GM12878 (cell line): Measurements from ENCODE around the gene TEX264. TPM values are rescaled to one million over a fixed set of nuclear protein-coding genes. Genes with fewer than 3 reads are reported as not detected.

Source experiments
- ATAC-seq: fragments of 200-7000 bp; cut with Tn5 transposase; 3 replicates; pipeline ENCODE4 v1.9.1; 2020; ENCODE audit warnings: mild to moderate bottlenecking, moderate library complexity
- BruUV-seq: library from RNA; stranded (reverse); fragments of 400-500 nt; replicated peaks from 2 replicates; lab custom pipeline; 2021; lab: Mats Ljungman, UMichigan
- CTCF ChIA-PET: fragments of 300-600 bp; sonication (Branson Sonifier 250); formaldehyde crosslinking; extraction: SDS; loops from one replicate; lab custom pipeline; 2021; ENCODE audit warnings: inconsistent platforms; lab: Yijun Ruan, JAX
- POLR2A ChIA-PET: fragments of 350-600 bp; formaldehyde crosslinking; extraction: SDS; loops from one replicate; lab custom pipeline; 2021; ENCODE audit warnings: inconsistent platforms; lab: Charles Lee
- RAD21 ChIA-PET: fragments of 300-600 bp; sonication (Branson Sonifier 250); formaldehyde crosslinking; loops from one replicate; lab custom pipeline; 2023; ENCODE audit warnings: antibody characterized with exemption; ENCODE audit not compliant: unreplicated experiment; lab: Charles Lee
- SMC1A ChIA-PET: fragments of 300-600 bp; sonication (Branson Sonifier 250); formaldehyde crosslinking; loops from one replicate; lab custom pipeline; 2023; ENCODE audit not compliant: unreplicated experiment, uncharacterized antibody; lab: Charles Lee
- DNase-seq: peaks from one replicate; pipeline ENCODE4 v3.0.0-alpha.2; 2011; ENCODE audit warnings: low read depth, low spot score
- FAIRE-seq: peaks from 3 replicates; lab custom pipeline; 2011; peaks lifted over from hg19 to GRCh38; lab: Jason Lieb, UNC
- H2AFZ ChIP-seq: 2 replicates; pipeline ENCODE4 v1.6.0; 2011; ENCODE audit warnings: low read depth, low read length, control low read depth; ENCODE audit not compliant: control insufficient read depth
- H3K27ac ChIP-seq: 2 replicates; pipeline ENCODE4 v1.5.1; 2011; ENCODE audit warnings: control low read depth; ENCODE audit not compliant: control insufficient read depth, insufficient read depth
- H3K27me3 ChIP-seq, 2 experiments: replicated peaks in 1 of 2; 2 replicates each; pipeline versions ENCODE4 v1.6.0 to v1.6.1; 2011; ENCODE audit warnings: low read length in 1 of 2; ENCODE audit not compliant: control insufficient read depth in 2 of 2, insufficient read depth in 2 of 2
- H3K36me3 ChIP-seq, 2 experiments: 2 replicates each; pipeline ENCODE4 v1.5.1; 2011; ENCODE audit warnings: low read length in 1 of 2; ENCODE audit not compliant: control insufficient read depth in 2 of 2, insufficient read depth in 2 of 2
- H3K4me1 ChIP-seq: 2 replicates; pipeline ENCODE4 v1.6.1; 2011; ENCODE audit warnings: mild to moderate bottlenecking, low read length, moderate library complexity, mixed read lengths; ENCODE audit not compliant: control insufficient read depth, insufficient read depth
- H3K4me2 ChIP-seq: 2 replicates; pipeline ENCODE4 v1.6.0; 2011; ENCODE audit warnings: control low read depth; ENCODE audit not compliant: control insufficient read depth, insufficient read depth
- H3K4me3 ChIP-seq: fragments of 200-600 bp; sonication (generic); 2 replicates; pipeline ENCODE4 v1.5.1; 2016
- H3K79me2 ChIP-seq: 2 replicates; pipeline ENCODE4 v1.6.0; 2011; ENCODE audit warnings: low read length; ENCODE audit not compliant: control insufficient read depth, insufficient read depth
- H3K9ac ChIP-seq: 2 replicates; pipeline ENCODE4 v1.8.0; 2011; ENCODE audit warnings: low read length, control low read depth, mixed read lengths; ENCODE audit not compliant: control insufficient read depth, insufficient read depth
- H3K9me3 ChIP-seq: replicated peaks from 3 replicates; pipeline ENCODE4 v1.5.1; 2011; ENCODE audit warnings: mild to moderate bottlenecking, low read length; ENCODE audit not compliant: control insufficient read depth, insufficient read depth
- H4K20me1 ChIP-seq: 2 replicates; pipeline ENCODE4 v1.6.0; 2011; ENCODE audit not compliant: control insufficient read depth, insufficient read depth
- CREM ChIP-seq: IDR thresholded peaks from 2 replicates; pipeline ENCODE4 v1.6.1; 2014; ENCODE audit warnings: antibody characterized with exemption, low read depth
- FOXM1 ChIP-seq: IDR thresholded peaks from 2 replicates; pipeline ENCODE4 v1.6.1; 2012; ENCODE audit warnings: low read depth, mild to moderate bottlenecking, inconsistent platforms, low read length, moderate library complexity
- MEF2B ChIP-seq: fragments of 450-650 bp; IDR thresholded peaks from 2 replicates; pipeline ENCODE4 v1.6.1; 2018; ENCODE audit warnings: mild to moderate bottlenecking, moderate library complexity; ENCODE audit not compliant: partially characterized antibody, poor library complexity, severe bottlenecking
- POLR2AphosphoS2 ChIP-seq: IDR thresholded peaks from 2 replicates; pipeline ENCODE4 v1.6.1; 2011; ENCODE audit warnings: low read depth, mild to moderate bottlenecking, low read length, improper control_type of control experiment, moderate library complexity
- WGBS: methylation state at CpG from one replicate; pipeline ENCODE4 v1.1.6; 2016; ENCODE audit warnings: low lambda C conversion rate; ENCODE audit not compliant: insufficient replicate concordance, insufficient coverage; ENCODE audit errors: missing lambda C conversion rate; 5-methylcytosine and 5-hydroxymethylcytosine counted together
- in situ Hi-C: fragments of 300-500 bp; cut with MboI; formaldehyde crosslinking; loops from 9 replicates; pipeline ENCODE4 v1.14.3; 2018; ENCODE audit warnings: mixed read lengths
- intact Hi-C: fragments of 100-400 bp; cut with micrococcal nuclease; formaldehyde crosslinking; loops from one replicate; pipeline ENCODE4 v1.14.2; 2022; ENCODE audit not compliant: unreplicated experiment
- polyA plus RNA-seq, 11 experiments: library from polyadenylated mRNA; depleted of rRNA in 4 of 11; unstranded in 6 of 11; stranded (reverse) in 5 of 11; fragments of >200 nt; fragmentation: Nextera tagmentation in 4 of 11; fragmentation: Illumina TruSeq in 1 of 11; extraction: Ambion mirVana in 4 of 11; extraction: Trizol in 1 of 11; gene quantifications; 1 replicate in 1 of 11; 2 replicates in 10 of 11; pipeline versions ENCODE4 v1.2.1 to v1.2.3, GENCODE V29; 2011 to 2016; ENCODE audit warnings: inconsistent platforms in 2 of 11, missing spikeins in 2 of 11, low read depth in 1 of 11
- total RNA-seq, 4 experiments: library from RNA; depleted of rRNA in 3 of 4; stranded (reverse); fragments of >200 nt in 3 of 4; fragmentation: Illumina TruSeq in 1 of 4; extraction: Trizol in 1 of 4; gene quantifications; 2 replicates each; pipeline versions ENCODE4 v1.2.1 to v1.2.3, GENCODE V29; 2013 to 2021
- TF ChIP-seq, protein P1 (sequence below): IDR thresholded peaks from 2 replicates; pipeline ENCODE4 v1.6.1; 2011; ENCODE audit warnings: mild to moderate bottlenecking, low read depth, low read length, moderate library complexity; ENCODE audit not compliant: insufficient replicate concordance

Gene TEX264
- total and polyA plus RNA-seq, 10 of the 15 experiments (the other 5 are each of a cell fraction or from before 2014, with no cell fraction given), result 3.6 to 63.0 (median 52.4) TPM

DNA sequence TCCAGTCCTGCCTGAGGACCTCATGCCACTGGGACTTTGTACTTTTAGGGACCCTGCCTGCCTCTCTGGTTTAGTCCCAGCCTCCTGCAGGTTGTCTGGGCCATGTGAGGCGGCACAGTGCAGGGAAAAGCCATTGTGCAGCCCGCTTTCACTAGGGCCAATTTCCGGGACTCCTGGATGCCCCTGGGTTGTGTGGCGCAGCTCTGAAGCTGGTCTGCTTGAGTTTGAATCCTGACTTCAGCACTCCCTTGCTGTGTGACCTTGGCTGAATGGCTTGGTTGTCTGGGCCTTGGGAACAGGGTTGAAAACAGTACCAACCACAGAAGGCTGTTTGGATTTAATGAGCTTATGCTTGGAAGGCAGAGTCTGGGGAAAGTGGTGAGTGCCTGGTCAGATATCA is 8.3 kb downstream of the TEX264 start:
- Histone ChIP-seq H3K4me1 (peaks cover 22% of the 10 kb centered on the region), H3K27ac (no peak overlapping the region), H3K9ac (no peak overlapping the region), H3K36me3 (peaks cover 6 to 11% of the 10 kb centered on the region in 2 experiments), H3K27me3 (no peaks in the 10 kb centered on the region), H3K9me3 (no peaks in the 10 kb centered on the region), H3K79me2 (peaks cover 9% of the 10 kb centered on the region), H3K4me3 (no peak overlapping the region), H4K20me1 (no peaks in the 10 kb centered on the region), H2AFZ (no peak overlapping the region), H3K4me2 (no peak overlapping the region)
- WGBS, result 94% methylated on average over 4 of the region's 4 CpGs
- in situ Hi-C loops, result loop anchor here (25.0 kb wide), 1 partner anchor 1067 kb away; the partner anchor contains the start of genes CISH and MAPKAPK3
- ChIA-PET POLR2A (interaction anchor here (1.0 to 1.1 kb wide), 2 partner anchors 7 to 180 kb away, joined by 3 to 5 read pairs; partner anchors contain the start of gene DCAF1), CTCF (interaction anchor here (0.7 to 11.7 kb wide), 5 partner anchors 8 to 1063 kb away, joined by 3 to 243 read pairs (median 84); partner anchors contain the start of genes DCAF1 and TEX264), RAD21 (interaction anchor here (1.0 to 6.4 kb wide), 2 partner anchors 9 to 178 kb away, joined by 3 to 182 read pairs; partner anchors contain the start of gene DCAF1), SMC1A (interaction anchor here (1.1 to 5.2 kb wide), 4 partner anchors 8 to 178 kb away, joined by 3 to 113 read pairs (median 48); partner anchors contain the start of genes DCAF1 and TEX264)
- TF ChIP-seq CREM, result no peak
- no peak for TF ChIP-seq FOXM1
- no peak for TF ChIP-seq POLR2AphosphoS2
- ATAC-seq (no peak), DNase-seq (no peak), FAIRE-seq (no peak)
- intact Hi-C loops, result no loop called here
- no TSS peak for BruUV-seq

DNA sequence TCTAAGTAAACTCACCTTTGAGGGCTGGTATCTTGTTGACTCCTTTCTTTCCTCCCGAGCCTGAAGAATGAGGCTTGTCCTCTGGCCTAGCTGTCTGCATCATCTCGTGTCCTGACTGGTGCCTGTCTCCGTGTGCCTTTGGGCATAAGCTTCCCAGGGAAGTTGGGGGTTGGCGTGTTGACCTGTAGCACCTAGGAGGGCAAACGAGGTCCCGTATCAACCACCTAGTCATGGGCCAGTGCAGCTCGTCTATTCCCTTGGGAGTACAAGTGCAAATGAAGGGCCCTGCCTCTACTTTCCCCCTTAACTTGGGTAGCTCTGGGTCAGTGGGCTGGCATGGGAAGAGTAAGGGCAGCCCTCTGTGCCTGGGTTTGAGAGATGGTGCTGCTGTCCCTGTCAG is 8.7 kb downstream of the TEX264 start:
- BruUV-seq, result no TSS peak
- Histone ChIP-seq H3K4me2 (no peak overlapping the region), H2AFZ (no peak overlapping the region), H3K27me3 (no peaks in the 10 kb centered on the region), H3K4me3 (no peak overlapping the region), H3K27ac (no peak overlapping the region), H4K20me1 (no peaks in the 10 kb centered on the region), H3K9me3 (no peaks in the 10 kb centered on the region), H3K79me2 (peaks cover 9% of the 10 kb centered on the region), H3K9ac (no peak overlapping the region), H3K36me3 (peaks cover 8 to 15% of the 10 kb centered on the region in 2 experiments), H3K4me1 (peaks cover 22% of the 10 kb centered on the region)
- ATAC-seq (no peak), DNase-seq (no peak), FAIRE-seq (no peak)
- SMC1A ChIA-PET, result interaction anchor here (1.1 to 5.2 kb wide), 4 partner anchors 9 to 179 kb away, joined by 3 to 113 read pairs (median 48); partner anchors contain the start of genes DCAF1 and TEX264
- CTCF ChIA-PET, result interaction anchor here (0.7 to 11.7 kb wide), 5 partner anchors 9 to 1064 kb away, joined by 3 to 243 read pairs (median 84); partner anchors contain the start of genes DCAF1 and TEX264
- intact Hi-C loops (loop anchor here (5.0 kb wide), 1 partner anchor 1062 kb away; the partner anchor contains the start of gene MAPKAPK3), in situ Hi-C loops (loop anchor here (5.0 to 25.0 kb wide), 3 partner anchors 177 to 1067 kb away; partner anchors contain the start of genes CISH, DCAF1, MANF and MAPKAPK3)
- peak; percentile 30 for TF ChIP-seq MEF2B
- TF ChIP-seq, protein P1, sequence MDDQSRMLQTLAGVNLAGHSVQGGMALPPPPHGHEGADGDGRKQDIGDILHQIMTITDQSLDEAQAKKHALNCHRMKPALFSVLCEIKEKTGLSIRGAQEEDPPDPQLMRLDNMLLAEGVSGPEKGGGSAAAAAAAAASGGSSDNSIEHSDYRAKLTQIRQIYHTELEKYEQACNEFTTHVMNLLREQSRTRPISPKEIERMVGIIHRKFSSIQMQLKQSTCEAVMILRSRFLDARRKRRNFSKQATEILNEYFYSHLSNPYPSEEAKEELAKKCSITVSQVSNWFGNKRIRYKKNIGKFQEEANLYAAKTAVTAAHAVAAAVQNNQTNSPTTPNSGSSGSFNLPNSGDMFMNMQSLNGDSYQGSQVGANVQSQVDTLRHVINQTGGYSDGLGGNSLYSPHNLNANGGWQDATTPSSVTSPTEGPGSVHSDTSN, result no peak
- WGBS, result 7% methylated on average over 7 of the region's 7 CpGs
- POLR2A ChIA-PET, result interaction anchor here (1.0 to 1.1 kb wide), 2 partner anchors 8 to 180 kb away, joined by 3 to 5 read pairs; partner anchors contain the start of gene DCAF1
- RAD21 ChIA-PET, result interaction anchor here (1.0 to 6.4 kb wide), 2 partner anchors 10 to 178 kb away, joined by 3 to 182 read pairs; partner anchors contain the start of gene DCAF1
